ENCODE results near the gene PAFAH1B1. TPM values are rescaled to one million over a fixed set of nuclear protein-coding genes. Genes with fewer than 3 reads are reported as not detected.

The PAFAH1B1 gene
- polyA plus RNA-seq, 2 of the 4 experiments (the other 2 are of a cell fraction), result 122 to 197 TPM

GRCh38 chr17:2694381-2695242 is 101.2 kb downstream of the PAFAH1B1 start:
- POLR2A ChIA-PET, result no interaction called here
- CTCF ChIA-PET, result interaction anchor here (0.9 to 4.7 kb wide), 8 partner anchors 7 to 30 kb away, joined by 3 to 24 read pairs (median 5); no protein-coding TSS in a partner anchor

GRCh38 chr17:2695243-2695960 is 101.9 kb downstream of the PAFAH1B1 start:
- no peaks in the 10 kb centered on the region for H3K4me1 ChIP-seq
- TF ChIP-seq REST (IDR thresholded peaks at IDR 0.05) (no peak), FOSL2 (IDR thresholded peaks at IDR 0.05) (no peak), FOSL2 (CRISPR knock-in tag; IDR thresholded peaks at IDR 0.05) (no peak)
- no peak overlapping the region for H3K27ac ChIP-seq
- ChIA-PET CTCF (interaction anchor here (0.6 to 4.7 kb wide), 10 partner anchors 8 to 313 kb away, joined by 3 to 24 read pairs (median 5); no protein-coding TSS in a partner anchor), POLR2A (no interaction called here)
- ATAC-seq, result no peak
- no peak overlapping the region for H3K4me2 ChIP-seq
- no peak for FAIRE-seq
- no peaks in the 10 kb centered on the region for H3K9me3 ChIP-seq
- no peak for DNase-seq (ENCODE audit: low read depth in 1 of 2, low spot score in 1 of 2)
- WGBS (ENCODE audit: missing lambda C conversion rate), result 95% methylated on average over 28 of the region's 28 CpGs
- no peak overlapping the region for H3K4me3 ChIP-seq

More at GRCh38 chr17:2694381-2695242, 101.2 kb downstream of the PAFAH1B1 start:
- TF ChIP-seq ZFP36 (IDR thresholded peaks at IDR 0.05; ENCODE audit: borderline replicate concordance, partially characterized antibody) (no peak), MAFK (IDR thresholded peaks at IDR 0.05; ENCODE audit: partially characterized antibody) (no peak), CBX8 (IDR thresholded peaks at IDR 0.05) (no peak), KDM1A (IDR thresholded peaks at IDR 0.05; ENCODE audit: low read depth) (no peak), EP300 (IDR thresholded peaks at IDR 0.05) (no peak), EHF (CRISPR knock-in tag; IDR thresholded peaks at IDR 0.05) (no peak), RFX5 (IDR thresholded peaks at IDR 0.05) (no peak), SMC3 (IDR thresholded peaks at IDR 0.05) (no peak), TP53 (CRISPR knock-in tag; IDR thresholded peaks at IDR 0.05) (no peak), HEYL (CRISPR knock-in tag; IDR thresholded peaks at IDR 0.05) (no peak), HOXB13 (CRISPR knock-in tag; IDR thresholded peaks at IDR 0.05; ENCODE audit: low read depth) (no peak), FOSL2 (IDR thresholded peaks at IDR 0.05) (no peak), FOSL2 (CRISPR knock-in tag; IDR thresholded peaks at IDR 0.05) (no peak), JUN (IDR thresholded peaks at IDR 0.05) (no peak), NPAS2 (CRISPR knock-in tag; IDR thresholded peaks at IDR 0.05; ENCODE audit: borderline replicate concordance) (no peak)
- Histone ChIP-seq H3K27ac (no peak overlapping the region), H3K4me3 (no peak overlapping the region), H3K4me1 (no peaks in the 10 kb centered on the region), H3K4me2 (no peak overlapping the region), H3K9me3 (no peaks in the 10 kb centered on the region)
- WGBS (ENCODE audit: missing lambda C conversion rate), result 96% methylated on average over 26 of the region's 42 CpGs
- no peak for FAIRE-seq
- ATAC-seq, result no peak
- DNase-seq (ENCODE audit: low read depth in 1 of 2, low spot score in 1 of 2), result no peak

- H3K27ac ChIP-seq, result no peak overlapping the region
- no peak overlapping the region for H3K4me2 ChIP-seq
- FAIRE-seq (no peak), DNase-seq (ENCODE audit: low read depth in 1 of 2, low spot score in 1 of 2) (no peak), ATAC-seq (no peak)
- CTCF ChIA-PET, result interaction anchor here (0.6 to 4.7 kb wide), 9 partner anchors 8 to 314 kb away, joined by 3 to 24 read pairs (median 6); no protein-coding TSS in a partner anchor
- WGBS (ENCODE audit: missing lambda C conversion rate), result 94% methylated on average over 35 of the region's 36 CpGs
- POLR2A ChIA-PET, result no interaction called here
- TF ChIP-seq HOXB5 (CRISPR knock-in tag; IDR thresholded peaks at IDR 0.05), result no peak
- no peak for TF ChIP-seq USF2 (IDR thresholded peaks at IDR 0.05)
- no peak for TF ChIP-seq GATA3 (IDR thresholded peaks at IDR 0.05; ENCODE audit: borderline replicate concordance)
- TF ChIP-seq EHF (CRISPR knock-in tag; IDR thresholded peaks at IDR 0.05), result no peak
- H3K9me3 ChIP-seq, result no peaks in the 10 kb centered on the region
- H3K4me1 ChIP-seq, result no peaks in the 10 kb centered on the region
- no peak overlapping the region for H3K4me3 ChIP-seq
Measured at GRCh38 chr17:2695961-2696760, 102.7 kb downstream of the PAFAH1B1 start.
